ENCODE measurements around the gene GPRIN1.

DNA sequence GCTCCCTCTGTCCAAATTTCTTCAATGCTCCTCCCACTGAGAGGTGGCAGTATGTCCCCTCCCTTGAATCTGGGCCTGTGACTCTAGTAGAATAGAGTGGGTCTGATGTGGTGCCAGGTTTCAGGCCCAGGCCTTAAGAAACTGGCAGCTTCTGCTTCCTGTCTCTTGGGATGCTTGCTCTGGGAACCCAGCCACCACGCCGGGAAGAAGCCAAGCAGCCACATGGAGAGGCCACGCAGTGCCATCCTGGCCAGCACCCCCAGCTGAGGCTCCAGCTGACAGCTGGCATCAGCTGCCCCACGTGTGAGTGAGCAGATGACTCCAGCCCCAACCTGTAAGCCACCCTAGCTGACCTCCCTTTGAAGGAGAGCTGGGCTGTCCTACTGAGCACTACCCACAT is 30.0 kb upstream of the GPRIN1 start:
- TF ChIP-seq, protein P1, sequence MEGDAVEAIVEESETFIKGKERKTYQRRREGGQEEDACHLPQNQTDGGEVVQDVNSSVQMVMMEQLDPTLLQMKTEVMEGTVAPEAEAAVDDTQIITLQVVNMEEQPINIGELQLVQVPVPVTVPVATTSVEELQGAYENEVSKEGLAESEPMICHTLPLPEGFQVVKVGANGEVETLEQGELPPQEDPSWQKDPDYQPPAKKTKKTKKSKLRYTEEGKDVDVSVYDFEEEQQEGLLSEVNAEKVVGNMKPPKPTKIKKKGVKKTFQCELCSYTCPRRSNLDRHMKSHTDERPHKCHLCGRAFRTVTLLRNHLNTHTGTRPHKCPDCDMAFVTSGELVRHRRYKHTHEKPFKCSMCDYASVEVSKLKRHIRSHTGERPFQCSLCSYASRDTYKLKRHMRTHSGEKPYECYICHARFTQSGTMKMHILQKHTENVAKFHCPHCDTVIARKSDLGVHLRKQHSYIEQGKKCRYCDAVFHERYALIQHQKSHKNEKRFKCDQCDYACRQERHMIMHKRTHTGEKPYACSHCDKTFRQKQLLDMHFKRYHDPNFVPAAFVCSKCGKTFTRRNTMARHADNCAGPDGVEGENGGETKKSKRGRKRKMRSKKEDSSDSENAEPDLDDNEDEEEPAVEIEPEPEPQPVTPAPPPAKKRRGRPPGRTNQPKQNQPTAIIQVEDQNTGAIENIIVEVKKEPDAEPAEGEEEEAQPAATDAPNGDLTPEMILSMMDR (IDR thresholded peaks at IDR 0.05) = no peak
- TF ChIP-seq, protein P2, sequence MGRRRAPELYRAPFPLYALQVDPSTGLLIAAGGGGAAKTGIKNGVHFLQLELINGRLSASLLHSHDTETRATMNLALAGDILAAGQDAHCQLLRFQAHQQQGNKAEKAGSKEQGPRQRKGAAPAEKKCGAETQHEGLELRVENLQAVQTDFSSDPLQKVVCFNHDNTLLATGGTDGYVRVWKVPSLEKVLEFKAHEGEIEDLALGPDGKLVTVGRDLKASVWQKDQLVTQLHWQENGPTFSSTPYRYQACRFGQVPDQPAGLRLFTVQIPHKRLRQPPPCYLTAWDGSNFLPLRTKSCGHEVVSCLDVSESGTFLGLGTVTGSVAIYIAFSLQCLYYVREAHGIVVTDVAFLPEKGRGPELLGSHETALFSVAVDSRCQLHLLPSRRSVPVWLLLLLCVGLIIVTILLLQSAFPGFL (CRISPR knock-in tag; IDR thresholded peaks at IDR 0.05; ENCODE audit: borderline replicate concordance) = no peak
- TF ChIP-seq, protein P3, sequence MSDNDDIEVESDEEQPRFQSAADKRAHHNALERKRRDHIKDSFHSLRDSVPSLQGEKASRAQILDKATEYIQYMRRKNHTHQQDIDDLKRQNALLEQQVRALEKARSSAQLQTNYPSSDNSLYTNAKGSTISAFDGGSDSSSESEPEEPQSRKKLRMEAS (CRISPR knock-in tag; IDR thresholded peaks at IDR 0.05) = no peak
- TF ChIP-seq GABPB1 (CRISPR knock-in tag; IDR thresholded peaks at IDR 0.05) (no peak), NFE2L1 (CRISPR knock-in tag; IDR thresholded peaks at IDR 0.05) (no peak), ZNF317 (CRISPR knock-in tag; IDR thresholded peaks at IDR 0.05; ENCODE audit: borderline replicate concordance, low read depth) (no peak), ESRRA (CRISPR knock-in tag; IDR thresholded peaks at IDR 0.05; ENCODE audit: borderline replicate concordance) (no peak), CREB1 (CRISPR knock-in tag; IDR thresholded peaks at IDR 0.05) (no peak), SP1 (CRISPR knock-in tag; conservative IDR thresholded peaks at IDR 0.05) (no peak)
- TF ChIP-seq, protein P4, sequence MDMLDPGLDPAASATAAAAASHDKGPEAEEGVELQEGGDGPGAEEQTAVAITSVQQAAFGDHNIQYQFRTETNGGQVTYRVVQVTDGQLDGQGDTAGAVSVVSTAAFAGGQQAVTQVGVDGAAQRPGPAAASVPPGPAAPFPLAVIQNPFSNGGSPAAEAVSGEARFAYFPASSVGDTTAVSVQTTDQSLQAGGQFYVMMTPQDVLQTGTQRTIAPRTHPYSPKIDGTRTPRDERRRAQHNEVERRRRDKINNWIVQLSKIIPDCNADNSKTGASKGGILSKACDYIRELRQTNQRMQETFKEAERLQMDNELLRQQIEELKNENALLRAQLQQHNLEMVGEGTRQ (CRISPR knock-in tag; IDR thresholded peaks at IDR 0.05) = no peak
- TF ChIP-seq, protein P5, sequence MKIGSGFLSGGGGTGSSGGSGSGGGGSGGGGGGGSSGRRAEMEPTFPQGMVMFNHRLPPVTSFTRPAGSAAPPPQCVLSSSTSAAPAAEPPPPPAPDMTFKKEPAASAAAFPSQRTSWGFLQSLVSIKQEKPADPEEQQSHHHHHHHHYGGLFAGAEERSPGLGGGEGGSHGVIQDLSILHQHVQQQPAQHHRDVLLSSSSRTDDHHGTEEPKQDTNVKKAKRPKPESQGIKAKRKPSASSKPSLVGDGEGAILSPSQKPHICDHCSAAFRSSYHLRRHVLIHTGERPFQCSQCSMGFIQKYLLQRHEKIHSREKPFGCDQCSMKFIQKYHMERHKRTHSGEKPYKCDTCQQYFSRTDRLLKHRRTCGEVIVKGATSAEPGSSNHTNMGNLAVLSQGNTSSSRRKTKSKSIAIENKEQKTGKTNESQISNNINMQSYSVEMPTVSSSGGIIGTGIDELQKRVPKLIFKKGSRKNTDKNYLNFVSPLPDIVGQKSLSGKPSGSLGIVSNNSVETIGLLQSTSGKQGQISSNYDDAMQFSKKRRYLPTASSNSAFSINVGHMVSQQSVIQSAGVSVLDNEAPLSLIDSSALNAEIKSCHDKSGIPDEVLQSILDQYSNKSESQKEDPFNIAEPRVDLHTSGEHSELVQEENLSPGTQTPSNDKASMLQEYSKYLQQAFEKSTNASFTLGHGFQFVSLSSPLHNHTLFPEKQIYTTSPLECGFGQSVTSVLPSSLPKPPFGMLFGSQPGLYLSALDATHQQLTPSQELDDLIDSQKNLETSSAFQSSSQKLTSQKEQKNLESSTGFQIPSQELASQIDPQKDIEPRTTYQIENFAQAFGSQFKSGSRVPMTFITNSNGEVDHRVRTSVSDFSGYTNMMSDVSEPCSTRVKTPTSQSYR (CRISPR knock-in tag; IDR thresholded peaks at IDR 0.05) = no peak

All from WTC11 (cell line).